ENCODE results near the gene EPG5.

- TF ChIP-seq POLR2AphosphoS5 (IDR thresholded peaks at IDR 0.05) (no peak), CTCF (IDR thresholded peaks at IDR 0.05) (no peak), POLR2A (IDR thresholded peaks at IDR 0.05; ENCODE audit: low read depth) (no peak), EP300 (IDR thresholded peaks at IDR 0.05) (no peak)
Observed at GRCh38 chr18:45923138-45923537, 44.0 kb downstream of the EPG5 start.

Measured in esophagus muscularis mucosa (tissue), 4 donors.